GM12801 (cell line): Measurements from ENCODE around the gene MMAB.

ENCODE experiments used
- TF ChIP-seq, protein P1 (sequence below): IDR thresholded peaks from one replicate; pipeline ENCODE4 v1.5.1; 2011; ENCODE audit warnings: control low read depth; ENCODE audit not compliant: insufficient read length; ENCODE audit errors: extremely low read depth

The MMAB gene

DNA sequence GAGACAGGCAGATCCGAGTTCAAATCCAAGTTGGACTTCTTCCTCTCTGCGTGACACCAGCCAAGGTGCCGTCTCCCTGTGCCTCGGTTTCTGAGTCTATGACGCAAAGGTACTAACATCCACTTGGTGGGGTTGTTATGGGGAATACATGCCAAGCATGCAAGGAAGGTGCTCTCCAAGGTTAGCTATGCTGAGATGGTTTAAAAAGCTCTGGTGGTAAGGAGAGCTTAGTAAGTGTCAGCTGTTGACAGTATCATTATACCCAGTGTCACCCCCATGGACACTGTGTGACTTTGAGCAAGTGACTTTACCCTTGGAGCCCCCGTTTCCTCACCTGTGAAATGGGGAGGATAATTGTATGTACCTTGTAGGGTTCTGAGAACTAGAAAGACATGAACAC lies 22.2 kb downstream of the MMAB start:
- TF ChIP-seq, protein P1, sequence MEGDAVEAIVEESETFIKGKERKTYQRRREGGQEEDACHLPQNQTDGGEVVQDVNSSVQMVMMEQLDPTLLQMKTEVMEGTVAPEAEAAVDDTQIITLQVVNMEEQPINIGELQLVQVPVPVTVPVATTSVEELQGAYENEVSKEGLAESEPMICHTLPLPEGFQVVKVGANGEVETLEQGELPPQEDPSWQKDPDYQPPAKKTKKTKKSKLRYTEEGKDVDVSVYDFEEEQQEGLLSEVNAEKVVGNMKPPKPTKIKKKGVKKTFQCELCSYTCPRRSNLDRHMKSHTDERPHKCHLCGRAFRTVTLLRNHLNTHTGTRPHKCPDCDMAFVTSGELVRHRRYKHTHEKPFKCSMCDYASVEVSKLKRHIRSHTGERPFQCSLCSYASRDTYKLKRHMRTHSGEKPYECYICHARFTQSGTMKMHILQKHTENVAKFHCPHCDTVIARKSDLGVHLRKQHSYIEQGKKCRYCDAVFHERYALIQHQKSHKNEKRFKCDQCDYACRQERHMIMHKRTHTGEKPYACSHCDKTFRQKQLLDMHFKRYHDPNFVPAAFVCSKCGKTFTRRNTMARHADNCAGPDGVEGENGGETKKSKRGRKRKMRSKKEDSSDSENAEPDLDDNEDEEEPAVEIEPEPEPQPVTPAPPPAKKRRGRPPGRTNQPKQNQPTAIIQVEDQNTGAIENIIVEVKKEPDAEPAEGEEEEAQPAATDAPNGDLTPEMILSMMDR = no peak

DNA sequence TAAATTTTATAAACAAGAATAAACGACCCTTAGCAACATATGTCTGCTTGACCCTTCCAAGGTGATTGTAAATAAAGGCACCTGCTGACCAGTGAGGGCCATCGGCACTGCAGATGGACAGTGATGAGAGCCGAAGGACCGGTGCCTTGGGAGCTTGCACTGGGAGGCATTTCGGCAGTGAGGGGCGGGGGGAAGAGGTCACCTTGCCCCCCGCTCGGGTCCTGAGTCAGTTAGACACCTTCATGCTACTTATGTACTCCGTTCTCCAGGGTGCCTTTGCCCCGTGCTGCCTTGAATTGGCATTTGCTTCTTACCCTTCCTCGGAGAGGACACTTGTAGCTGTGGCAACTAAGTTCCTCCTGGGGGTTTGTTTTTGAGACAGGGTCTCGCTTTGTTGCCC lies 23.0 kb downstream of the MMAB start:
- TF ChIP-seq, protein P1 = no peak

DNA sequence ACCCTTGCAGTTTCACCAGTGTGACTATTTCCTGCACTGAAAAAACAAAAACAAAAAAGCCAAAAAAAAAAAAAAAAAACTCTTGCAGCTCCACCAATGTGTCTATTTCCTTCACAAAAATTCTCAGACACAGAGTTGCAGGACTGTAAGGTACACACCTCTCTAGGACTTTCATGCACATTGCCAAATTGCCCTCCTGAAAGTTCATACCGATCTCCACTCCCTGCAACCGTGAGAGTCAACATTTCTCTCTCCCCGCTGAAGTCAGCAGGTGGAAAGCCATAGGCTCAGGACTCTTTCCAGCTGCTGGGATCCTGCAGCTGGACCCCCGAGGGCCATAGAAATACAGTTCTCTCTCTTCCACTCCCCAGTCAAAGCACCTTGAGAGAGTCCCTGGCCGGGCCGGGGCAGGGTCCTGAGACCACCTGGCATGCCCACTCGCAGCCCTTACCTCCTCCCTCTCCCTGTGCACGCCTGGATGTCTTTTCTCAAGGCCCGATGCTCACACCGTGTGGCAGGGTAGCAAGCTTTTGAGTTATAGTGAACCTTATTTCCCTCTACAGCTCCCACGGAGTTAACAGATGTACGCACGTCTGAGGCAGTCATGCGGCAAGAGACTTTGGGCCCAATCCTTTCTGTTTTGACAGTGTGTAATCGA lies 23.6 kb downstream of the MMAB start:
- TF ChIP-seq, protein P1 = no peak

DNA sequence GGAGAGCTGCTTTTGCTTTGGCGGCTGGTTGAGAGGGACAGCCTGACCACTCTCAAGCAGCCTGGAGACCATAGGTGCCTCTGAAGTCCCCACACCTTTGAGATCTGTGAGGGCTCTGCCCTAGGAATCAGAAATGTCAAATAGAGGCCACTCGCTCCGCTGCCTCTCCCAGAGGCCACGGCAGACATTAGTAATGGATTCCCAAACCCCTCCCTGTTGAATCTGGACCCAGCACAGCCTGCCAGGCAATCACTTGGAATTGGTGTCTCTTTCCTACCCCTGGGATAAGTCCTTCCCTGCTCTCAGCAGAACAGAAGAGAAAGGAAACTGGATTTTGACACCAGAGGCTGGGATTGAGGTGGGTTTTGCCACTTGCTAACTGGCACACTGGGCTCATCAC lies 25.0 kb downstream of the MMAB start:
- TF ChIP-seq, protein P1 = no peak

DNA sequence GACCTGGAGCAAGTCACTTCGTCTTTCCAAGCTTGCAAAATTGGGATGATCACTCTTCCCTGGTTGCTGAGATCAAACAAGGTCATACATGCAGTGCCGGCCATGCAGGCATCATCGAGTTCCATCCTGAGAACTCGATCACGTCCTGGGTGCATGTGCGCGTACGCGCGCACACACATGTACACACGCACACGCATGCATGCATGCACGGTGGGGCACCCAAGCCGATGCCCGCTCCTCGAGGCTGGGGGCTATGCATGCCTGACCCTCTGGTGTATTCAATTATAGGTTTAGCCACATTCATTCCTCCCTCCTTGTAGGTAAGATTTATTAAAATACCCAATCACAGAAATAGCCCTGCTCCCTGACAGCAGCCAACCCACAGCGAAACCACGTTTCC lies 26.0 kb downstream of the MMAB start:
- TF ChIP-seq, protein P1 = no peak

DNA sequence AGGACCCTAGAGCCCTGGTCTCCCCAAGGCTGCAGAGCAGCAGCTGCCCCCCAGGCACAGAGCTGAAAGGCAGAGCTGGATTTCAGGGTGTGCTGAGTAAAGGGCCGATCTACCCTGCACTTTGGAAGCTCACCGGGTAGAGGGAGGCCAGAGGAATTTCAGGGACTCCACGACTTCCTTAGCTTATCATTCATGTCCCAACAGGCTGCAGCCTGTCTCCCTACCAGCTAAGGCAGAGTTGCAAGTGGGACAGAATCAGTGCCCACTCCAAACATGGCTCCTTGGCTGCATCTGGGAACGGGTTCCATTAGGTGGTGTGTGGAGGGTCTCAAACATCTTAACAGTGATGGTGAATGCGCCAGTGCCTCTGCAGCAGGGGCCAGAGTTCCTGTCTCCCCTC lies 27.5 kb downstream of the MMAB start:
- TF ChIP-seq, protein P1 = no peak

DNA sequence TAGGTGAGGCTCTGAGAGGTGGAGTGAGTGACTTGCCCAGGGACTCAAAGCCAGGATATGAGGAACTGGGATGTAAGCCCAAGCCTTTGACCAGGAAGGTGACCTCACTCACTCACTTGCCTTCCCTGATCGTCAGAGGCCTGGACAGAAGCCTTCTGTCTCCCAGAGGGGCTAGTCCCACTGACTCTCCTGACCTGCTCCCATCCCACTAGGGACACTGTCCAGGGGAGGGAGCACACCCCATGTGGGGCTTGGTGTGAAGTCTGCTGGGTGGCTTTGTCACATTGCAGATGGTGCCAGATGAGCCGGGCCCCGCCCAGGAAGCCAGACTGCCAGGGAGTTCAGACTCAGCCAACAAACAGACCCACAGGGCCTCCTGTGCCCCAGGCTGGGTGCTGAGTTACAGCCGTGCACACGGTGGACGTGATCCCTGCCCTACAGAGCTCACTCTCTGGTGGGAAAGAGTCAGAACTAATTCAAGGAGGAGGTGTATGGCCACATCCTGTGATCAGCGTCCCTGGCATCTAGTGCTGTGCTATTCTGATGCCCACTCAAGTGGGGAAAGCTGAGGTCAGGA lies 28.3 kb downstream of the MMAB start:
- TF ChIP-seq, protein P1 = no peak
